Measurements from ENCODE around the gene MIF.
"Not testable (repeated sequence)": the region's sequence is repeated elsewhere in the genome, so short reads cannot be mapped to it uniquely, and the experiment has no call there.

MIF gene

DNA sequence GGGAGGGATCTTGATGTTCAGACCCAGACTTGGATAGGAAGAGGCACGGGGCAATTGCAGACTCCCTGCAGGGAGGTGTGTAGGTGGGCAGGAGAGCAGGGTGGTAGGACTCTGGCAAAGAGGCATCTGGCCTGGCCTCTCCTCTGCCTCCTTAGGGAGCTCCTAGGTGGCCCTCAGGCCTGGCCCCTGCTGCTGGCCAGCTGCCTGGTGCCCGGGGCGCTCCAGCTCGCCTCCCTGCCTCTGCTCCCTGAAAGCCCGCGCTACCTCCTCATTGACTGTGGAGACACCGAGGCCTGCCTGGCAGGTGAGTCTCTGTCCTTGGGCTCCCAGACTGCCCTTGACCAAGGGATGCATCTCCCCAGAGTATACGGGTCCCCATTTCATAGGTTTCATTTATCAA, 16.6 kb upstream of the MIF start:
- no peak for DNase-seq (ENCODE audit: low read depth in 2 of 2)

- no peak for DNase-seq (ENCODE audit: low read depth in 2 of 2)
These were observed 16.0 kb upstream of the MIF start for GRCh38 chr22:23878219-23878618.

GRCh38 chr22:23882370-23882769, 11.8 kb upstream of the MIF start:
- DNase-seq (ENCODE audit: low read depth in 2 of 2): no peak

GRCh38 chr22:23883658-23884057, 10.5 kb upstream of the MIF start:
- no peak for DNase-seq (ENCODE audit: low read depth in 2 of 2)

DNA sequence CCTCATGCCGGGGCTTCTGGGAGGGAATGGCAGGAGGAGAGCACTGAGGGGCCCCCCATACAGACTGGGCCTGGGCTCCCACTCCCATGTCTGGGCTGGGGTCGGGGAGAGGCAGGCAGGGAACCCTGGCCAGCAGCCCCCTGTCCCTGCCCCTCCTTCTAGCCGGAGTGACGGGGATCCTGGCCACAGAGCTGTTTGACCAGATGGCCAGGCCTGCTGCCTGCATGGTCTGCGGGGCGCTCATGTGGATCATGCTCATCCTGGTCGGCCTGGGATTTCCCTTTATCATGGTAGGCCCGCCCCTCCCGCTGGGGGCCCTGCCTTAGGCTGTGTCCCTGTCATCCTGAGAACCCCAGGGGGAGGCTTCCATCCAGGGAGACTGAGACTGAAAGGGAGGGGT, 10.0 kb upstream of the MIF start:
- no peak for DNase-seq (ENCODE audit: low read depth in 2 of 2)

- DNase-seq (ENCODE audit: low read depth in 2 of 2): no peak
These were observed 5.4 kb upstream of the MIF start for GRCh38 chr22:23888615-23889401.

GRCh38 chr22:23889620-23890019, 4.6 kb upstream of the MIF start:
- DNase-seq (ENCODE audit: low read depth in 2 of 2): no peak

DNA sequence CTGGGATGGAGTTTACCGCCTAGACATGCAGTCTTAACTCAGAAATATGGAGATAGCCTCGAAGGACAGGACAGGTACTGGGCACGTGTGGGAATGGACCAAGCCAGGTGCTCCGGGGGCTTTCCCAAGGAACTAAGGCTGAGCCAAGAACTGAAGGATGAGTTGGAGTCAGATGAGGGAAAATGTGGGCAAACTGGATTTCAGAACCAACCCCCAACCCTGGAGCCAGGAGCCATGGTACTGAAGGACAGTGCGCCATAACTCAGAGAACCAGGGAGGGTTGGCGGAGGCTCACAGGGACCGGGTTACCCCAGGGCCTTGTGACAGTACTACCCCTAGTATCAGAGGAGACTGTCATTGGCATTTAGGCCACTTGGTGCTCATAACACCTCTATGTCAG, 2.5 kb upstream of the MIF start:
- DNase-seq (ENCODE audit: low read depth in 2 of 2): no peak

- no peak for DNase-seq (ENCODE audit: low read depth in 2 of 2)
These were observed 2.1 kb upstream of the MIF start for GRCh38 chr22:23892130-23892529.

DNA sequence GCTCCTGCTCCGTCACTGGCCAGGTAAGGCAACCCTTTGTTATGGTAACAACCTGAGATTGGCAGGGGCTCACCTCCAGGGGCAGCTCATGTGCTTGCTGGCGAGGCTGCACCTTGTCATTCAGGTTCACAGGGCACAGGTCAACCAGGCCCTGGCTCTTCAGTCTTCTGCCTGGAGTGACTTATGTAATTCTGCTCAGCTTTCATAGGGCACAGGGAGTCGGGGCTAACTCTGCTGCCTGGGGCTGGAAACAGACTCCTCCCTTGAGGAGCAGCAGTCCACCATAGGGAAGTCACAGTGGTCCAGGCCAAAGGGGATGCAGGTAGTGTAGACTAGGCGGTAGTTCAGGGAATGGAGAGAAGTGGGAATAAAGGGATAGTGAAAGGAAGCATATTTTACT, 1.5 kb upstream of the MIF start:
- DNase-seq (ENCODE audit: low read depth in 2 of 2): no peak

DNA sequence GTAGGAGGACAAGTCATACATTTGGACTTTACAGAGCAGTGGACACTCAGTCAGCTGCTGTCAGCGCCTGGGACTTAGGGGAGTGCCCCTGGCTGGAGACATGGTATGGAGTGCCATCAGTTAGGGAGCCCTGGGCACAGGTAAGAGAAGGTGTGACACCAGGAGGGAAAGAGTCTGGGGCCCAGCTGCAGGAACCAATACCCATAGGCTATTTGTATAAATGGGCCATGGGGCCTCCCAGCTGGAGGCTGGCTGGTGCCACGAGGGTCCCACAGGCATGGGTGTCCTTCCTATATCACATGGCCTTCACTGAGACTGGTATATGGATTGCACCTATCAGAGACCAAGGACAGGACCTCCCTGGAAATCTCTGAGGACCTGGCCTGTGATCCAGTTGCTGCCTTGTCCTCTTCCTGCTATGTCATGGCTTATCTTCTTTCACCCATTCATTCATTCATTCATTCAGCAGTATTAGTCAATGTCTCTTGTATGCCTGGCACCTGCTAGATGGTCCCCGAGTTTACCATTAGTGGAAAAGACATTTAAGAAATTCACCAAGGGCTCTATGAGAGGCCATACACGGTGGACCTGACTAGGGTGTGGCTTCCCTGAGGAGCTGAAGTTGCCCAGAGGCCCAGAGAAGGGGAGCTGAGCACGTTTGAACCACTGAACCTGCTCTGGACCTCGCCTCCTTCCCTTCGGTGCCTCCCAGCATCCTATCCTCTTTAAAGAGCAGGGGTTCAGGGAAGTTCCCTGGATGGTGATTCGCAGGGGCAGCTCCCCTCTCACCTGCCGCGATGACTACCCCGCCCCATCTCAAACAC, 850 bp upstream of the MIF start:
- DNase-seq (ENCODE audit: low read depth in 2 of 2): no peak

- DNase-seq (ENCODE audit: low read depth in 2 of 2): peak; percentile 35 to 49
These were observed 771 bp downstream of the MIF start for GRCh38 chr22:23894710-23895598.

DNA sequence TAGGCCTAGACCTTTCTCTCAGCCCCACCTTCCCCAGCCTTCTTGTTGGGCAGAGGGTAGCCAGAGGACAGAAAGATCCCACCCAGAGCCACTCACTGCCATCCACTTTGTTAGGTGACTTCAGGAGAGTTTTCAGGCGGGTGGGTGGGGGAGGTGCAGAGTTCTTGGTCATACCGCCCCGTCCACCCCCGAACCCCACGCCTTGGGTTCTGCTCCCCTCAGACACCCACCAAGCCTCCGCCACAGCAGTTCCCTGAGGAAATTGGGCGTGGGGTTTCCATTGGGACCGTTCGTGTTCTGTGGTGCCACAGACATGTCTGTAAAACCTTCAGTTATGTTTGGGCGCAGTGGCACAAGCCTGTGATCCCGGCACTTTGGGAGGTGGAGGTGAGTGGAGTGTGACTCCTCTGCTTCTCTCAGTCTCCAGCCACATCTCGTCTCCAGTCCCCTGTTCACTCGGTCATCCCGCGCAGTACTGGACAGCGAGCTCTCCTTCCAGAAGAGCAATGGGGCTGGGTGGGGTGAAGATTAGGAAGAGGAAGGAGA, 1.5 kb downstream of the MIF start:
- no peak for DNase-seq (ENCODE audit: low read depth in 2 of 2)

GRCh38 chr22:23896166-23896522, 2.0 kb downstream of the MIF start:
- no peak for DNase-seq (ENCODE audit: low read depth in 2 of 2)

DNA sequence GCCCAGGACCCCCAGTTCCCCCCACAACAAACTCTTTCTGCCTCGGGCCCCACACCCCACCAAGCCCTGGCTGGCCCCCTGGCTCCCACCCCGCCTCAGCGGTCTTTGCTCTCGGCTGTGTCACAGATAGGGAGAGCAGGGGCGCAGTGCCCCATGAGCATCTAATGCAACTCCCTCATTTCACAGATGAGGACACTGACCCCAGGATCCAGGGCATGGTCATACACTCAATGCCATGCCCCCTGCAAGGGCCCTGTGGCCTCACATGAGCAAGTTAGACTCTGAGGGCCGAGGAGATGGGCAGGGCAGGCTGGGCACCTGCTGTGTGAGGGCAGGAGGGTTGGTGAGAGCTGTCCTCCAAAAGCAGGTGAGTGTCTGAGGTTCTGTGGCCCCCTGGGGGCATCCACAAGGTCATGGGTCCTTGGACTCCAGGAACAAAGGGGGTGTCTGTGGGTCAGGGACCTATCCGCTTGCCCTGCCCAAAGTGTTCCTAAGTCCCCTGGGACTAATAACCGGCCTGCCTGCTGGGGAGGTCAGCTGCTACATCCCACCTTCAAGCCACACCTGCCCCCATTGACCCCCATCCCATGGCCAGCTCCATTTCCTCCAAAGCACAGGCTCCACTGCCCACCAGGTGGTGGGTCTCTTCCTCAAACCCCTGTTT, 2.5 kb downstream of the MIF start:
- no peak for DNase-seq (ENCODE audit: low read depth in 2 of 2)

DNA sequence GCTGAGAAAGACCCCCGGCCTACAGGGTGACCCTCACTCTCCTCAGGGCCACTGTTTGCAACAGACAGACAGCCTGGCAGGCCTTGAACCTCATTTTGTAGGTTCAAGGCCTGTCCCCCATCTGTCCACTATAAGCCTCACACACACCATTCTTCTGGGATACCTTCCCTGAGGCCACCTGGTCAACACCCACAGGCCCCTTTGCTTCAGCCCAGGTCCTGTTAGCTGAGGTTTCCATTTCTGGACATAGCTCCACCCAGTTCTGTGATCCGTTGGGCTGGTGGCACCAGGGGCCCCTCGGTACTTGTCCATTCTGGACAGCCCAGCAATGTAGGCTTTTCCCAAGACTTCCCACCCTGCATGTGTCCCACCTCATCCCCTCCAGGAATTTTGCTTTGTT, 3.1 kb downstream of the MIF start:
- DNase-seq (ENCODE audit: low read depth in 2 of 2): no peak

DNA sequence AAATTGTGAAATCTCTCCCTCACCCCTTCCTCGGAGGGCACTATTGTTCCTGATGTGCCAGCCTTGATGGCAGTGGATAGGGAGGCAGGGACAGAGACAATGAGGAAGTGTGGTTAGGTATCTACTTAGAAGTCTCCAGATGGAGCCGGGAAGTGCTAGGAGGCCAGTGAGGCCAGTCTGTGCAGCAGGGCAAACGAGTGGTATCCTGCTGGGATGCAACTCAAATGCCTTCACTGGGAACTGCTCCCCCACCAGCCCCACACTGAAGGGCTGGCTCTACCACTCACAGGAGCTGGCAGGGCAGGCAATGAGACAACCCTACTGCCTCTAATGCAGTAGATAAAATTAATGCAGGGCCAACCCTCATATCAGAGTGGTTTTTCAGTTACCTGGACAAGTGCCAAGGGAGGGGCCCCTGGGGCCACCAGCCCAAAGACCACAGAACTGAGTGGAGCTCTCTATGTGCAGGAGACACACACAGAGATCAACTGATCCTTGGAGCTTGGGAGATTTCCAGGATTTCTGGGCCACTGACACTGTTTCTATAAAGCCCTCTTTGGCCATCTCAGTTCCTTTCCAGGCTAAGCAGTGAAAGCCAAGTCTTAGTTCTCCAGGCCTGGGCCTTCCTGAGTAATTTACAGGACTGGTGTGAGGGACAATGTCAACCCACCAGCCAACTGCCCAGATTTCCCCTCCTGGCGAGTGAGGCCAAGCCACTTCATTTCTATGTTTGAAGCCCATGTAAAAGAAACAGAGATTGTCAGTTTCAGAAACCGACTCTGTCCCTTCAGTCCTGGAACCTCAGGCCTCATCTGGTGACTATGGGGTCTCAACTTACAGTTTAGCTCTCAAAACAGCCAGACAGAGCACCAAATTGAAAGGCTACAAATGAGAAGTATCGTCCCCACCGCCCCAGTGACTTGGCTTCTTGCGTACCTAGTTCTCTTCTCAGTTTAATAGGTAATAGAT, 4.1 kb downstream of the MIF start:
- DNase-seq (ENCODE audit: low read depth in 2 of 2): no peak

DNA sequence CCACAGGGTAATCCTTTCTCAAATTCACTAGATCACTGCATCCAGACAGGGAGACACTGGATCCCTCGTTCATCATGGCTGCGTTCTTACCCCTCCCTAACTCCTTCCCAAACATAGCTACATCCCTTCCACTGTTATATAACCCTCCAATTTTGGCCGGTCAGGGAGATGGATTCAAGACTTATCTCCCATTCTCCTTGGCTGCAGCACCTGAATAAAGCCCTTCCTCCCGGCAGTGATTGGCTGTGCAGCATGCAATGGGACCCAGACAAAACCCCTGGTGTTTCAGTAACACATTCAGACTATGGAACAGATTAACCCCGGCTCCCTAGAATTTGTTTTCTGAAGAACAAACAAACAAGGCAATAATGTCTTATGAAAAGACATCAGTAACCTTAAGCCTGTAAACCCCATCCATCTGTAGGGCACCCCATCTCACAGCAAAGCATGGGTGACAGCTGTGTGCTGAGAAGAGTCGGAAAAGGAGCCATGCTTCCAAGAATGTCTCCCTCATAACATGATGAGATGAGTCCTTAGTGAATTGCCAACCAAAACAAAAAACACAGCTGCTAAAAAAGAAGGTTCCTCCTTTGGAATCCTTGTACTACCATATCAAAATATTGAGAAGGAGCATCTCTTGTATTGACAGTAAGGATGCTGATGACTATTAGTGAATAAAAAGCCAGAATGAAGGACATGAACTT, 5.0 kb downstream of the MIF start:
- no peak for DNase-seq (ENCODE audit: low read depth in 2 of 2)

- not testable (repeated sequence) for DNase-seq (ENCODE audit: low read depth in 2 of 2)
These were observed 6.0 kb downstream of the MIF start for GRCh38 chr22:23900227-23900626.

DNA sequence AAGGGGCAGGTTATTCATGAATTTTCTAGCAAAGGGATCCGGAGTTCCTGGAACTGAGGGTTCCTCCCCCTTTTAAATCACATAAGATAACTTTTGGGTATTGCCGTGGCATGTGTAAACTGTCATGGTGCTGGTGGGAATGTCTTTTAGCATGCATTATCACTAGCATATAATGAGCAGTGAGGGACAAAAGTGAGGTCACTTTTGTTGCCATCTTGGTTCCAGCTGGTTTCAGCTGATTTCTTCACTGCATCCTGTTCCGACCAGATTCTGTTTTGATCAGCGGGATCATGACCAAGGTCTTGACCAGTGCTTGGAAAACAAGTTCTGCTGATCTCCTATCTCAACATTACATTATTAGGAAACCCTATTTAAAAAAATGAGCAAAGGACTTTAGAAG, 7.4 kb downstream of the MIF start:
- no peak for DNase-seq (ENCODE audit: low read depth in 2 of 2)

Measured in fibroblast of skin of left quadriceps (primary cell).